AG20443 (cell line): ENCODE data around the gene GRIA1.
"Not testable (repeated sequence)": the region's sequence is repeated elsewhere in the genome, so short reads cannot be mapped to it uniquely, and the experiment has no call there.

Experiments
- DNase-seq: peaks from one replicate; pipeline ENCODE4 v3.0.0; 2012; ENCODE audit warnings: low spot score, mixed read lengths

Gene GRIA1

DNA sequence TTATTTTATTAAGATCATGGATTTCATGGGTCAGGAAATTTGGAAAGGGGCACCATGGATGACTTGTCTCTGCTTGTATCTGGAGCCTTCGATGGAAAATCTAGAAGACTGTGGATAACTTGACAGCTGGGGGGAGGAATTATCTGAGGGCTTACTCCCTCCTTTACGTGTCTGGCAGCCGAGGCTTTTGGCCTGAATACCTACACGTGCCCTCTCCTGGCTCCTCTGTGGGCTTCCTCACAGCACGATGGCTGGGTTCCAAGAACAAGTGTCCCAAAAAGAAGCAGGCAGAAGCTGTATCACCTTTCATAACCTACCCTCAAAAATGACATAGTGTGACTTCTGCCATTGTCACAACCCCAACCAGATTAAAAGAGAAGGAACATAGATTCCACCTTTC, 228.9 kb downstream of the GRIA1 start:
- DNase-seq: no peak

DNA sequence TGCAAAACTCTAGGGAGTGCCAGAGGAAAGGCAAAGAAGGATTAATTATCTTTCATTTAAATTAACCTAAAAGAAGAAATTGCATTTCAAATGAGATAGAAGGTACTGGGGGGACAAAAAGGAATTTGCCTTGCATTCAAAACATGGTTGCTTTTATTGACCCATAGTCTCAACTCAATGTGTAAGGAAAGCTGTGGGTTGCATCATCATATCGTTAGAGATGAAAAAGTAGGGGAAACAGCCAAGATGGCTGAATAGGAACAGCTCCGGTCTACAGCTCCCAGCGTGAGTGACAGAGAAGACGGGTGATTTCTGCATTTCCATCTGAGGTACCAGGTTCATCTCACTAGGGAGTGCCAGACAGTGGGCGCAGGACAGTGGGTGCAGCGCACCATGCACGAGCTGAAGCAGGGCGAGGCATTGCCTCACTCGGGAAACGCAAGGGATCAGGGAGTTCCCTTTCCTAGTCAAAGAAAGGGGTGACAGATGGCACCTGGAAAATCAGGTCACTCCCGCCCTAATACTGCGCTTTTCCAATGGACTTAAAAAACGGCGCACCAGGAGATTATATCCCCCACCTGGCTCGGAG, 232.6 kb downstream of the GRIA1 start:
- DNase-seq: not testable (repeated sequence)

DNA sequence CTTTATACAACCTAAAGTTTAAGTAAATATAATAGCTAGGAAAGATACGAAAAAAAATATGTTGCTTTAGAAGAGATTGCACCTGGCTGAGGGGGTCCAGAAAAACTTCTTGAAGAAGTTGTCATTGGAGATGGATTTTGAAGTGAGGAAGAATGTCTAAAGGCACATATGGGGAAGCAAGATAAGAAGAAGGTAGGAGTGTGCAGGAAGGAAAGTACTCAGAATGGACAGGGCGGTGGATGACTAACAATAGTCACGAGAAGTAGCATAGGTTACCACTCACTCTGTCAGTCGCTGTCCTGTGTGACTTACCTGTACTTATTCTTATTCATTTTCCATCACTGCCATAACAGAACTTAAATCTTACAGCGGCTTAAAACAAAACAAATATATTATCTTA, 251.6 kb downstream of the GRIA1 start:
- no peak for DNase-seq

DNA sequence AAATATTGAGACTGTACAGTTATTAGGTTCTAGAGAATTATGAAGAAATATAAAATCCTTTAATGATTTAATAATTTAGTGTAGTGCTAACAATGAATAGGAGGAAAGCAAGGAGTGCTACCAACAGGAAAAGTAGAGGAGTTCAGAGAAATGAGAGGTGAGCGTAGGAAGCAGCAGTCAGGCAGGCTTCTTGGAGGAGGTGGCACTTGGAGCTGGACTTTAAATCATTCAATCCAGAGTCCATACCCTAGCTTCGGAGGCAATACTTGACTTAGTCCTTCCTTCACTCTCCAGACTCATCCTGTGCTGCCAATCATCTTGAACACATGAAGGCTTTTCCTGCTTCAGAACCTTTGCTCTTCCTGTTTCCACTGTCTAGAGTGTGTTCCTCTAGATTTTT, 254.3 kb downstream of the GRIA1 start:
- no peak for DNase-seq

DNA sequence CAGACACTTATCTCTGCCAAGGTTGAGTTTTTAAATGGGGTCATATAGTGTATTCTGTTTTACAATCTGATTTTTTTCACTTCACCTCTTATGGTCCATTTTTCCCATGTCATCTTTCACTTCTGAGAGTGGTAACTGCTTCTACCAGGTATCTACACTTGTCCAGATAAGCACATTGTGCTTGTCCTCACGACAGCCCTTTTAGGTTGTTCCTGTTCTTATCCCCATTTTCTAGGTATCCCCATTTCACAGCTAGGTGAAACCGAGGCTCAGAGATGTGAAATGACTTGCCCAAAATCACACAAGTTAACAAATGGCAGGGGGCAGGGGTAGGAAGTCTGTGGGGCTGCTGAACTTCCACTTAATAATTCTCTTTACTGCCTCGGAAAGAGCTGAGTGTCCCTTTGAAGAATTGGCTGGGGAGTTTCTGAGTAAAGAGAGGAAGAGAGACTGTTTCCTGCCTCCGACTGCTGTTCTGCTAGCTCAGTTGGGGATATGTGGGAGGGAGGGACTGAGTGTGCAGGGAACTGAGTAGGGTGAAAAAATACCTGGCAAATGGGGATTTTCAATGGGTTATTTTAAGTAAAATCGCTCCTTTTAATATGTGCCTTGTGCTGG, 255.4 kb downstream of the GRIA1 start:
- DNase-seq: no peak

DNA sequence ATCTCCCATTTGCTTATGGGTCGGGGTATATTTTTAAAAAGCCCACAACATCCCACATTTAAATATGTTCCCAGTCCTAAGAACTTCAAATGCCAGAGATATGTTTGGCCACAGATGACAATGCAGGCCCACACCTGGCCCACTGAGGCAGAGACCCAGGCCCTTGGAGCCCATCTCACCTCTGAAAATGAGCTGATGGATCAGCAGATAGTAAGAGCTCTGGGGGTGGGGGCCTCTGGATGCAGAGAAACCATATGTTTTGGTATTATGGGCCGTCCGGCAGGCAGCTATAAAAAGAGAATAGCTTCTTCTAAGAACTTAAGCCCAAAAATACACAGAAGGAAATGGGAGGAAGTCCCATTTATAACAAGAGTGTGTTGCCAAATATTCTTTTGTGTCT, 256.0 kb downstream of the GRIA1 start:
- no peak for DNase-seq

DNA sequence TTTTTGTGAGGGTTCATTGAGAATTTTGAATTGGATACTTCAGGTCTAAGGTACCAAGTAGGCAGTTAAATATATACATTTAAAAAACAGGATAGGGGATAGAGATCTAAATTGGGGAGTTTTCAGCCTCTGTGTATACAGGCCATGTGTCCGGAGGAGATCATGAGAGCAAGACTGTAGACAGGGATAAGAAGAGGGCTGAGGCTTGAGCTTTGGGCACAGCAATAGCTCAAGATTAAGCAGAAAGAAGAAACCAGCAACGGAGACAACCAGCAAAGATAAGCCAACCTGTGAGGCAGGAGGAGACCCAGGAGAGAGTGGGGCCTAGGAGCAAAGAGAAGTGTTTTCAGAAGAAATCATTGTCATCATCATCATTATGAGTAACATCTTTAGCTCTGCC, 258.4 kb downstream of the GRIA1 start:
- no peak for DNase-seq

DNA sequence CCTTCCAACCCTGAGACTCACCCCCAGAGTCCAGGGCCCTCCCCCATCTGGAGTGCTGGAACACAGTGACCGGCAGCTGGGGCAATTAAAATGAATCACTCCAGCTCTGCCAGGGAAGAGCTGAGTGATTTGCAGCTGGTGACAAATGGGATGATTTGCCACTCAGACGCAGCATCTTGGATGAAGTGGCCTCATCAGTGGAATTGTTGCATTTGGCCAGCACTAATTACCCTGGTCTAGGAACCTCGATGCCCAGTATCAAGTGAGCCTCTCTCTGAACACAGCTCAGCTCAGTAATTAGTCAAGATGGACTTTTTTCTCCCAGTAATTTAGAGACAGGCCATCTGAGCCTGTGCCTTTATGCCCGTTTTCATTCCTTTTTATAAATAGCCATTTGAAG, 259.5 kb downstream of the GRIA1 start:
- DNase-seq: peak; percentile 33

DNA sequence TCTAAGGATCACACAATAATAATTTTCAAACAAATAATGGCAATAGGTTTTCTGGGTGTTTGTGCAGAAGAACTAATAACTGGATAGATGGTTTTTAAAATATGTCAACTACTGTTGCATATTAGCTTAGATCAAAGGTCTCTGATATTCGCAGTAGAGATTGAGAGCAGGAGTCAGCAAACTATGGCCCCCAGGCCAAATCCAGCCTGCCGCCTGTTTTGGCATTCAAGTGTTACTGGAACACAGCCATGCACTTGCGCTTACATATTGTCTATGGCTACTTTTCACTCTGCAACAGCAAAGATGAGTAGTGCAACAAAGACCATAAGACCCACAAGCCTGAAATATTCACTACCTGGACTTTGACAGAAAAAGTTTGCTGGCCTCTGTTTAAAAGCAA, 260.8 kb downstream of the GRIA1 start:
- DNase-seq: no peak

DNA sequence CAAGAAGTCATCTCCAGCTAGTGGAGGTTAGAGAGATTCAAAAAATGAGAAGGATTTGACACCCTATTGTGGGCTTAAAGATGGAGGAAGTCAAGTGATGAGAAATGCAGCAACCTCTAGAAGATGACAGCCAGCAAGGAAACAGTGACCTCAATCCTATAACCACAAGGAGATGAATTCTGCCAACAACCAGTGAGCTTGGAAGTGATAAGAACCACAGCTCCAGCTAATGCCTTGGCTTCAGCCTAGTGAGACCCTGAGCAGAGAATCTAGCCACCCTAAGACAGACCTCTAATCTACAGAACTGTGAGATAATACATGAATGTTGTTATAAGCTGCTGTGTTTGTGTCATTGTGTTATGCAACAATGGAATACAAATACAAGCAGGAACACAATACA, 262.4 kb downstream of the GRIA1 start:
- DNase-seq: no peak

DNA sequence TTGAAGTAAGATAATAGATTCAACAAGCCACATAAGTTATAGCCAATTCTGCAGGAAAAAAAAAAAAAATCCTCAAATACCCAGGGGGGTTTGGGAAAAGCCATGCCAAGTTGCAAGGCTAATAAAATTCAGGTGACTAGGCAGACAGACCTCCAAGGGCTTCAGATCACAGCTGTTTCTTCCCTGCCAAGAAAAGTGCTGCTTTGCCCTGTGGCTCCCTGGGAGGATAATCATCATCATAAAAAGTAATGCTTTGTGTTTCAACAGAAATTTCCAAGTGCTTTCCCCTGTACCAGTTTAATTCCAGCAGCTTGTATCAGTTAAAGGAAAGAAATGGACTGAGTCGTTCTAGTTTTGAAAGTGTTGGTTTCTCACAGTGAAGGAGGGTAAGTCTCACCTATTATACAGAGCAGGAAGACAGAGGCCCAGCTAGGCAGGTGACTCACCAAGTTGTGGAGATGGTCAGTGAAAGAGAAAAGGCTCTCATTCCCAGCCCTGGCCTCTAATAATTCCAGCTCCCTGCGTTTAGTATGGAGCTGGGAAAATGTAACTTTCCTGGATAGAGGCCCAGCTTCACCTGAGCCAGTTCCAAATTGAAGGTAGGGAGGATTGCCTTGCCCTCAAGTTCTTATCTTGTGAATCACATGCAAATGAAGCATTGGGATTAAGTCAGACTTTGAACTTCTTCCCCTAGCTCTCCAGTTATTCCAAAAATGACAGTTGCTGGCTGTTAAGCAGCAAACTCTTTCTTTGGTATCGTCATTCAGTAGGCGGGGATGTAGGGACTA, 263.4 kb downstream of the GRIA1 start:
- DNase-seq: no peak

DNA sequence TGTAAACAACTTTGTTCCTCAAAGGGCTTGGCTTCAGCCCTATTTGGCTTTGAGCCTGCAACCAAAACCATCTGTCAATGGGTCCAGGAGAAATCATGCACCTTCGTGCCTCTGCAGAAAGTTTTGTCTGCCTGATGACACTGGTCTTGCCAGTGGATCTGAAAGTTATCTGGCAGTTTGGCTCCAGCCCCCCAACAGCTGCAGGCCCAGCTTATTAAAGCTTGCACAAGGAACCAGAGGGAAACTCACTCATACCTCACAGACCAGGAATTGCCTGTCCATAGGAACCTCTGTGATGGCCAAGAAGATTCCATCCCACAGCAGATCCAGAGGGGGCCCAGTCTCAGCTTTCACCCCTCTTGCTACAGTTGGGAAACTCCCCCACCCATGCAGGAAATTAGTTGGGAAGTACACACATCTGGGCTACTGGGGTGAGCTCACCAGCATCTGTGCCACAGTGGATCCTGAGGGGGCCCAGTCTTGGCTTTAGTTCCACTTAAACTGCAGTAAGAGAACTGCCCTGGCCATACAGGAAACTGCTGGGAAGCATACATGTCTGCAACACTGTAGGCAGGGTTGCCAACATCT, 265.5 kb downstream of the GRIA1 start:
- DNase-seq: no peak

DNA sequence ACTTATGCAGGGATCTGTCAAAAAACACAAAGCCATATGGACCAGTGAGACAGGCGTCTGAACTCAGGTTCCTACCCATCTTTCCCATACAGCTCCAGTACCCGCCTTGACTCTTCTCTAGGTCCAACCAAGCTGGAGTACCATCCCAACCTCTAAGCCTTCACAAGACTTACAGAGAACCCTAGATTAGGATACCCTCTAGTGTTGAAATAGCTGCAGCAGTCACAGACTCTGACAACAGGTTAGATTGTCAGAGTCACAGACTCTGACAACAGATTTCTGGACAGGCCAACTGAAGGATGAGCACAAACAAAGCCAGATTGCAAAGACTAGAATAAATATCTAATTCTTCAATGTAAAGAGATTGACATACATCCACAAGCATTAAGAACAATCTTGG, 266.1 kb downstream of the GRIA1 start:
- DNase-seq: no peak

DNA sequence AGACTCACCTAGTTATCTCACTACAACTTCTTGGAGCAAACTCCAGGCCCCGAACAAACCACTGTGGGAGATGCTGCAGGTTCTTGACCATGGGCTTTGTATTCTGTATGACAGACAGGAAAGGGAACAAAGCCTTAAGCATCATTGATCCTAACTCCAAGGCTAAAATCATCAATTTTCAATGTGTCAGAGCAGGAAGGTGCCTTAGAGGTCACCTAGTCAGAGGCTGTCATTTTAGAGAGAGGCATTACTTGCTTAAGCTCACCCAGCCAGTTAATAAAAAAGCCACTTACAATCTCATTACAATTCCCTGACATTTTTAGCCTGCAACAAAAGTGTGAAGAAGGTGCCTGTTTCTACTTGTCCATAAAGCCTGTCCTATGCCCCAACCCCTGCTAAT, 275.5 kb downstream of the GRIA1 start:
- DNase-seq: no peak

DNA sequence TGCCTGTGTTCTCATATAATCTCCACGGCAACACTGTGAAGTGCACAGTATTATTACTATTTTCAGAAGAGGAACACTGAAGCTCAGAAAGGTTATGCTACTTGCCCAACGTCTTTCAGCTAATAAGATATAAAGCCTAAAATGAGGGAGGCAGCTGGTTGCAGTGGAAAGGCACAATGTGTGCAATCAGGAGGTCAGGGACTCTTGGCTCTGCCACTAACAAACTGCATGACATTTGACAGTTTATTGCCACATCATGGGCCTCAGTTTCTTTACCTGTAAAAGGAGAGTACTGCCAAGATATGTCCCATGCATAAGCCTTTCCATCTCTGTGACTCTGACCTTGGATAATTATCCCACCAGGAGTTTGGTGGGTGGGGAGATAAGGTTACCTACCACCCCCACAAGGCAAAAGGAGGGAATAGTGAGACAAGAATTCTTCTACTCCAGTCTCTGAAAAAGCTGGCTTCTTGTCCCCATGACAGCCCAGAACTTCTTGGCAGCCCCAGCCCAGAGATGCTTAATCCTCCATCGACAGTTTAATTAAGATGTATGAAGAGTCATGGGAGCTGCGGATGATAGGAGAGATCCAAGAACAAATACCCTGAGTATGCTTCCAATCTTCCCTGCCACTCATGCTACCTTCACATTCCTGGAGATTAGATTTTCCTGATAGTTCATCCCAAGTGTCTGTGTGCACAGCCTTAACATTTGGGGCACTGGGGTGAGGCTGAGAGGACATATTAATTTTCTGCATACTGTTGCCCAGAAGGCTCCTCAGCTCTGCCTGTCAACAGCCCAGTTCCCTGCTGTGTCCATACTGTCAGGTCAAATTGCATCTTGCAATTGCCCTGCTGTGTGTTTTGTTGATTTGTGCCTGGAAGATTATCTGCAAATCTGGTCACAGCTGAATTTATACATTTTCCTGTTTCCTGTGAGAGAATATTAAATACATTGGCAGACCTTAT, 277.0 kb downstream of the GRIA1 start:
- DNase-seq: no peak

DNA sequence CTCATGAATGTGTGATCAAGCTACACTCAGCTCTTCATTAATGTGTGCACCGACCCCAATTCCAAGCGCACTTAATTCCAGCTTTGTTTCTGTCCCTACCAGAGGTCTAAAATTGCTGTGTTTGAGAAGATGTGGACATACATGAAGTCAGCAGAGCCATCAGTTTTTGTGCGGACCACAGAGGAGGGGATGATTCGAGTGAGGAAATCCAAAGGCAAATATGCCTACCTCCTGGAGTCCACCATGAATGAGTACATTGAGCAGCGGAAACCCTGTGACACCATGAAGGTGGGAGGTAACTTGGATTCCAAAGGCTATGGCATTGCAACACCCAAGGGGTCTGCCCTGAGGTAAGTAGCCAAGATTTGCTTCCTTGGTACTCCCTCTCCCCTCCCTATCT, 279.6 kb downstream of the GRIA1 start:
- no peak for DNase-seq

DNA sequence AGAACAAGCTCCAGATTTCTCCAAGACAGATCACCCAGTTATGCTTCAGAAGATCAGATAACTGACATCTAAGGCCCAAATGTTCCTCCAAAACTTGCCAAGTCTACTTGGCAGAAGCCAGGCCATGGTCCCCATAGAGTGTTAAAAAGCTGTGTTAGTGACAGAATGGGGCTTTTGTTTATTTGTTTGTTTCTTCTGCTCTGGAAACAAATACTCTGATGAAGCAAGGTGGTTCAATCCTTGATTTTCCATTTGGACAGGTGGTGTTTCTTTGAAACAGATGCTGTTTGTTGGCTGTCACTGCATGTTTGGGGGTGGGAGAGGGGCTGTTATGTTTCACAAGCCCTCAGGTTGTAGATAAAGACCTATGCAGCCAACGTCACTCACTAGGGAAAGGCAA, 284.2 kb downstream of the GRIA1 start:
- DNase-seq: no peak

DNA sequence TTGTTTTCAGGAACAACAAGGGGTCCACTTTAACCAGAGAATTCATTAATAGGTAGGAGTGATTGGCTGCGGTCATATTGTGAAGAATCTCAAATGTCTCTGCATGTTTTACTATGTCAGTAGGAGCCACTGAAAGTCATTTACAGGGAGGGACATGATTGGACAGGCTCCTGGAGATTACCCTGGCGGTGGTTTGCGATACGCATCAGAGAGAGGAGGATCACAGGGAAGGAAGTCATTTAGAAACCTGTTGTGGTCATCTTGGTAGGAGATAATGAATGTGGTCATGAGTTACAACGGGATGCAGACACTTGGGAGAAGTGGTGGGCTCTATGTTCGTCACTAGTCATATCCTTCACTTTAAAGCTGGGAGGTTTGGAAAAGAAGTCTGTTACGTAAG, 285.5 kb downstream of the GRIA1 start:
- DNase-seq: no peak

DNA sequence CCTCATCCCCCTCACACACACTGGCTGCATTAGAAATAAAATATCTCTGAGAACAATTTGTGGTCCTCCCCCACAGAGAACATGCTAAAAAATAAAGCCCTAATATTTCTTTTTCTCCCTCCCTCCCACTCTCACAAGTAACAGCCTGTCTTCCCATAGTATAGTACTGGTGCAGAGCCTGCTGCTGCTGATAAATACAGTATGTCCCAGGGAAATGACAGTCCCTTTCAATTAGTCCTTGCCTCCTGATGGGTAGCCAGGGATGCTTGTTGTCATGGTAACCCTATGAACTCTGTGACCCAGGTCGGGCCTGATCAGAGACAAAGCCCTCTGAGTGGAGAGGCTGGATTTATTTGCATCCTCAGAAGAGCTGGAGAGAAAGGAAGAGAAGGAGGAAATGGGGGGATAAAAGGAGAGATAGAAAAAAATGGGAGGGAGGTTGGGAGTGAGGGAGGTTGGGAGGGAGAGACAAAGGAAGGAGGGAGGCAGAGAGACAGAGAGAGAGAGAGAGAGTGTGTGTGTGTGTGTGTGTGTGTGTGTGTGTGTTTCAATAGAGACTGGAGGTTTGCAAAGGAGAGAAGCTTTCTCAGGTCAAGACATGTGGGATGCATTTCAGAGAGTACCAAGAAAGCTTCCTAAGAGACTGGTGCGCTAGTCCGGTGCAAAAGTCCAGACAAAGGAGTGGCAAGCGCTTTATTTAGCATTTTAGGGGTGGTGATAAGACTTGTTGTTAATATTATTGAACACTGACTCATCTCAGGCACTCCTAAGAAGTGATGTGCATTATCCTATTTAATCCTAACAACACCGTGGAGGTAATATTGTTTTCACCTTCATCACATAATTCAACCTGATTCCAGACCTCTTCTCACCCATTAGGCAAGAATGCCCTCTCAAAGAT, 287.5 kb downstream of the GRIA1 start:
- no peak for DNase-seq

DNA sequence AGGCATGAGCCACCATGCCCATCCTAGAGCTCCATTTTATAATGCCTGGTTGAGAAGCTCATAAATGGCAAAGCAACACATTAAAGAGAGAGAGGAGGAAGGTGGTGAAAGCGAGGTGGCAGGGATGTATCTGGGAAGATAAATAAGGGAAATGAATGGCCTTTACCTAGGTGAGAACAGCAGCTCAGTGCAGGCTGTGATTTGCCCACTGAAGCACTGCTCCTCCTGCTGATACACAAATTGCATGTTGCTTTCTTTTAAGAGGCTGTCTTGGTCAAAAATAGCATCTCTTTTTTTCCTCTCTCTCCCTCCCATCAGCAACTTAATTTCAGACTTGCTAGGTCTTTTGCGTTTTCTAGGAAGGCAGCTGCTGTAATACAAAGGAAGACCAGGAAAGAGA, 289.4 kb downstream of the GRIA1 start:
- no peak for DNase-seq
